HL-60 (cell line): Measurements from ENCODE around the gene MAJIN.
"Not testable (repeated sequence)": the region's sequence is repeated elsewhere in the genome, so short reads cannot be mapped to it uniquely, and the experiment has no call there.

Experiments
- DNase-seq, 2 experiments: peaks; one replicate each; pipeline ENCODE4 v3.0.0-alpha.2; 2010 to 2020; ENCODE audit warnings: low read depth in 1 of 2, low spot score in 1 of 2
- H3K27ac ChIP-seq: fragments of 250-450 bp; sonication (Bioruptor Pico); replicated peaks from 2 replicates; pipeline ENCODE4 v1.5.1; 2020; ENCODE audit warnings: mild to moderate bottlenecking, moderate library complexity
- H3K27me3 ChIP-seq: fragments of 250-450 bp; sonication (Bioruptor Pico); 2 replicates; pipeline ENCODE4 v1.5.1; 2021; ENCODE audit warnings: mild to moderate bottlenecking, moderate library complexity; ENCODE audit not compliant: insufficient read depth, poor library complexity, severe bottlenecking
- H3K4me3 ChIP-seq: replicated peaks from 2 replicates; pipeline ENCODE4 v1.5.1; 2011; ENCODE audit warnings: mild to moderate bottlenecking, control low read depth, low read length; ENCODE audit not compliant: insufficient read depth
- GABPA ChIP-seq: IDR thresholded peaks from 2 replicates; pipeline ENCODE4 v1.6.1; 2012; ENCODE audit warnings: low read depth
- POLR2AphosphoS5 ChIP-seq: IDR thresholded peaks from 2 replicates; pipeline ENCODE4 v1.6.1; 2012; ENCODE audit warnings: low read depth
- SPI1 ChIP-seq: IDR thresholded peaks from 2 replicates; pipeline ENCODE4 v1.6.1; 2012; ENCODE audit warnings: low read depth, mild to moderate bottlenecking, borderline replicate concordance
- TF ChIP-seq, protein P1 (sequence below): IDR thresholded peaks from 2 replicates; pipeline ENCODE4 v1.6.1; 2012; ENCODE audit warnings: low read depth; ENCODE audit not compliant: insufficient replicate concordance
- TF ChIP-seq, protein P2 (sequence below): IDR thresholded peaks from one replicate; pipeline ENCODE4 v1.5.1; 2011; ENCODE audit warnings: low read length, control low read depth, inconsistent platforms; ENCODE audit not compliant: insufficient read depth

Gene MAJIN

DNA sequence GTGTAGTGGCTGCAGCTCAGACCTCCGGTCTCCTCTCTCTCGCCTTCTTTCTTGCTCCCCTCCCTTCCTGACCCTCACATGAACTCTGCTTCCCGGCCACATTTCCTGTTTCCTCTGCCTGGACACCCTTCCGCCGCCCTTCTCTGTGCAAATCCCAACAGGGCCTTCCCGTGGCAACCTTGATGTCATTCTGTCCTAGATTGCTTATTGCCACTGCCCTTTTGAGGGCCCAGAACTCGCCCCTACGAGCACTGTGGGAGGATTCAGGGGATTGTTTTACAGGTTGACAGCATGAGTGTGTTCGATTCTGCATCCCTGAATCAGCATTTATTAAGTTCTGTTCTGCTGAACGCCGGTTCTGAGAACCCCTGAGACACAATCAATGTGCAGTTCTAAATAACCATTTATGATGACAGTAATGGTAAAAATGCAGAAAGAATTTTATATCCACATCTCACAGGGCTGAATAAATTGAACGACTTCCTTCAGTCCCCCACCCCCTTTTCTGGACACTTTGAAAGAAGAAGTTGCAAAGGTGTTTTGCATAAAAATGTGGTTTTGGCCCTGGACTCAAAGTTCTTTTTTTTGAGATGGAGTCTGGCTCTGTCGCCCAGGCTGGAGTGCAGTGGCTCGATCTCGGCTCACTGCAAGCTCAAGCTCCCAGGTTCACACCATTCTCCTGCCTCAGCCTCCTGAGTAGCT is 18.5 kb upstream of the MAJIN start:
- peak in 1 of 2 experiments; percentile 54 for DNase-seq
- H3K4me3 ChIP-seq: no peak overlapping the region

DNA sequence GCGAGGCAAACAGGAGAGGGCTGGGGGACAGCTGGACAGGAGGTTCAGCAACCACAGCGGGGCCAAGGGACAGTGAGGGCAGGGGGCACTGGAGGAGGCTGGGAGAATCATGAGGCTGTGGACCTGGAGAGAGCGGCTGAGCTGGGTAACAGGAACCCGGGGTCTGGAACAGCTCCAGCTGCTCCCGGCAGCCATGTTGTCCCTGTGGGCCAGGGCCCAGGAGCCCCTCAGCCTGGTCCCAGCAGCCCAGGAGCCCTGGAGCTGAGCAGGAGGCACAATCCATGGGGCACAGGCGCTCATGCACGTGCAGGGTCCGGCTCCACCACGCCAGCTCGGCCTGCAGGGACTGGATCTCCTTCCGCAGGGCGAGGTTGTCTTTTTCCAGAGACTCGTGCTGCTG is 17.5 kb upstream of the MAJIN start:
- H3K27ac ChIP-seq: no peak overlapping the region
- TF ChIP-seq GABPA (no peak), POLR2AphosphoS5 (no peak), SPI1 (no peak)
- TF ChIP-seq, protein P1, sequence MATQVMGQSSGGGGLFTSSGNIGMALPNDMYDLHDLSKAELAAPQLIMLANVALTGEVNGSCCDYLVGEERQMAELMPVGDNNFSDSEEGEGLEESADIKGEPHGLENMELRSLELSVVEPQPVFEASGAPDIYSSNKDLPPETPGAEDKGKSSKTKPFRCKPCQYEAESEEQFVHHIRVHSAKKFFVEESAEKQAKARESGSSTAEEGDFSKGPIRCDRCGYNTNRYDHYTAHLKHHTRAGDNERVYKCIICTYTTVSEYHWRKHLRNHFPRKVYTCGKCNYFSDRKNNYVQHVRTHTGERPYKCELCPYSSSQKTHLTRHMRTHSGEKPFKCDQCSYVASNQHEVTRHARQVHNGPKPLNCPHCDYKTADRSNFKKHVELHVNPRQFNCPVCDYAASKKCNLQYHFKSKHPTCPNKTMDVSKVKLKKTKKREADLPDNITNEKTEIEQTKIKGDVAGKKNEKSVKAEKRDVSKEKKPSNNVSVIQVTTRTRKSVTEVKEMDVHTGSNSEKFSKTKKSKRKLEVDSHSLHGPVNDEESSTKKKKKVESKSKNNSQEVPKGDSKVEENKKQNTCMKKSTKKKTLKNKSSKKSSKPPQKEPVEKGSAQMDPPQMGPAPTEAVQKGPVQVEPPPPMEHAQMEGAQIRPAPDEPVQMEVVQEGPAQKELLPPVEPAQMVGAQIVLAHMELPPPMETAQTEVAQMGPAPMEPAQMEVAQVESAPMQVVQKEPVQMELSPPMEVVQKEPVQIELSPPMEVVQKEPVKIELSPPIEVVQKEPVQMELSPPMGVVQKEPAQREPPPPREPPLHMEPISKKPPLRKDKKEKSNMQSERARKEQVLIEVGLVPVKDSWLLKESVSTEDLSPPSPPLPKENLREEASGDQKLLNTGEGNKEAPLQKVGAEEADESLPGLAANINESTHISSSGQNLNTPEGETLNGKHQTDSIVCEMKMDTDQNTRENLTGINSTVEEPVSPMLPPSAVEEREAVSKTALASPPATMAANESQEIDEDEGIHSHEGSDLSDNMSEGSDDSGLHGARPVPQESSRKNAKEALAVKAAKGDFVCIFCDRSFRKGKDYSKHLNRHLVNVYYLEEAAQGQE: no peak
- TF ChIP-seq, protein P2, sequence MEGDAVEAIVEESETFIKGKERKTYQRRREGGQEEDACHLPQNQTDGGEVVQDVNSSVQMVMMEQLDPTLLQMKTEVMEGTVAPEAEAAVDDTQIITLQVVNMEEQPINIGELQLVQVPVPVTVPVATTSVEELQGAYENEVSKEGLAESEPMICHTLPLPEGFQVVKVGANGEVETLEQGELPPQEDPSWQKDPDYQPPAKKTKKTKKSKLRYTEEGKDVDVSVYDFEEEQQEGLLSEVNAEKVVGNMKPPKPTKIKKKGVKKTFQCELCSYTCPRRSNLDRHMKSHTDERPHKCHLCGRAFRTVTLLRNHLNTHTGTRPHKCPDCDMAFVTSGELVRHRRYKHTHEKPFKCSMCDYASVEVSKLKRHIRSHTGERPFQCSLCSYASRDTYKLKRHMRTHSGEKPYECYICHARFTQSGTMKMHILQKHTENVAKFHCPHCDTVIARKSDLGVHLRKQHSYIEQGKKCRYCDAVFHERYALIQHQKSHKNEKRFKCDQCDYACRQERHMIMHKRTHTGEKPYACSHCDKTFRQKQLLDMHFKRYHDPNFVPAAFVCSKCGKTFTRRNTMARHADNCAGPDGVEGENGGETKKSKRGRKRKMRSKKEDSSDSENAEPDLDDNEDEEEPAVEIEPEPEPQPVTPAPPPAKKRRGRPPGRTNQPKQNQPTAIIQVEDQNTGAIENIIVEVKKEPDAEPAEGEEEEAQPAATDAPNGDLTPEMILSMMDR: no peak
- DNase-seq: no peak

More for the DNA sequence above, 18.5 kb upstream of the MAJIN start:
- TF ChIP-seq SPI1 (no peak), GABPA (no peak), POLR2AphosphoS5 (no peak)
- TF ChIP-seq, protein P1: no peak
- TF ChIP-seq, protein P2: no peak
- H3K27ac ChIP-seq: peak overlapping the region; percentile 29
- H3K27me3 ChIP-seq: no peaks in the 10 kb centered on the region

DNA sequence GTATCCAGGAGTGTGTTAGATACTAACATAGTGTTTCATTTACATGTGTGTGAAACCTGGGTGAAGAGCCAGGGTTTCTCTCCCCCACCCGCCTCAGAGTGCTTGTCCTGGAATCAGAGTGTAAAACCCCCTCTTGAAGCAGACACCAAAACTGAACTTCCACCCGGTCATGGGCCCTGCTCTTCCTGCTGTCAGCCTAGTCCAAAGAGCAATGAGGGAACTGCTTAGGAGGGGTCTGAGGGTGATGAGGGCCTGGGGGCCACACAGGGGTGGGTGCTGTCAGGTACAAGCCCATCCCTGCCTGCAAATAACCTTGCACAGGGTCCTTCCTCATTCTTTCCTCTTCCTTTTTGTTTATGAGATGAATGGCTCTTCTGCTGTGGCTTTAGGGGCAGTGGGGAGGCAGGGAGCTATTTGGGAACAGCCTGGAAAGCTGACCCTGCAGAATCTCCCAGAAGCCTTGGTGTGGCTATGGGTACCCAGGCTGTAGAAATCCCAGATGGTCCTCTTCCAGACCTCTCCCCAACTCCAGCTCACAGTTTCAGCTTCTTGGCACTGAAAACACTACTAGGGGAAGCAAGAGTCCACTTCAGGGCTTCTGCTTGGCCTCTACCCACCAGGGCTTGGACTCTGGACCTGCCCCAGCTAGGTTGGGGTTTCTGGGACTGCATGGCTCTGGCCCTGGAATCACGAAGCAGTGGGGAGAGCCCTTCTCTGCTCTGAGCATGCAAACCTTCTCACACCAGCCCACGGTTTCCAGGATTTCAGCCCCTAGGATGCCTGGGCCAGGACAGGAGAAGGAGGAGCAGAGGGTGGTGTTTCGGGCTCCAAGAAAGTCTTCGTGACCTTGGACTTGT is 16.3 kb upstream of the MAJIN start:
- no peak for DNase-seq
- Histone ChIP-seq H3K27ac (no peak overlapping the region), H3K4me3 (no peak overlapping the region), H3K27me3 (no peaks in the 10 kb centered on the region)
- TF ChIP-seq POLR2AphosphoS5: no peak
- TF ChIP-seq, protein P2: no peak
- TF ChIP-seq GABPA: no peak
- TF ChIP-seq SPI1: no peak
- TF ChIP-seq, protein P1: no peak

More for the DNA sequence above, 17.5 kb upstream of the MAJIN start:
- H3K27me3 ChIP-seq: no peaks in the 10 kb centered on the region
- no peak overlapping the region for H3K4me3 ChIP-seq

DNA sequence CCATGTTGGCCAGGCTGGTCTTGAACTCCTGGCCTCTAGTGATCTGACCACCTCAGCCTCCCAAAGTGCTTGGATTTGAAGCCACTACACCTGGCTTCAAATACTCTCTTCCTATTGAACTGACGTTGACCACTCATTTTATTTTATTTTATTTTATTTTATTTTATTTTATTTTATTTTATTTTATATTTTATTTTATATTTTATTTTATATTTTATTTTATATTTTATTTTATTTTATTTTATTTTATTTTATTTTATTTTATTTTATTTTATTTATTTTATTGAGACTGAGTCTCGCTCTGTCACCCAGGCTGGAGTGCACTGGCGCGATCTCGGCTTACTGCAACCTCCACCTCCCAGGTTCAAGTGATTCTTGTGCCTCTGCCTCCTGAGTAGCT is 11.4 kb upstream of the MAJIN start:
- not testable (repeated sequence) for H3K4me3 ChIP-seq, H3K27ac ChIP-seq, H3K27me3 ChIP-seq, DNase-seq
